SH-SY5Y (cell line): ENCODE measurements around the gene CEACAM7.

Experiments used
- GATA2 ChIP-seq: IDR thresholded peaks from 2 replicates; pipeline ENCODE4 v1.6.1; 2011; ENCODE audit warnings: mild to moderate bottlenecking, low read depth, low read length
- GATA3 ChIP-seq: IDR thresholded peaks from 2 replicates; pipeline ENCODE4 v1.6.1; 2011; ENCODE audit warnings: low read depth, mild to moderate bottlenecking, low read length, moderate library complexity

DNA sequence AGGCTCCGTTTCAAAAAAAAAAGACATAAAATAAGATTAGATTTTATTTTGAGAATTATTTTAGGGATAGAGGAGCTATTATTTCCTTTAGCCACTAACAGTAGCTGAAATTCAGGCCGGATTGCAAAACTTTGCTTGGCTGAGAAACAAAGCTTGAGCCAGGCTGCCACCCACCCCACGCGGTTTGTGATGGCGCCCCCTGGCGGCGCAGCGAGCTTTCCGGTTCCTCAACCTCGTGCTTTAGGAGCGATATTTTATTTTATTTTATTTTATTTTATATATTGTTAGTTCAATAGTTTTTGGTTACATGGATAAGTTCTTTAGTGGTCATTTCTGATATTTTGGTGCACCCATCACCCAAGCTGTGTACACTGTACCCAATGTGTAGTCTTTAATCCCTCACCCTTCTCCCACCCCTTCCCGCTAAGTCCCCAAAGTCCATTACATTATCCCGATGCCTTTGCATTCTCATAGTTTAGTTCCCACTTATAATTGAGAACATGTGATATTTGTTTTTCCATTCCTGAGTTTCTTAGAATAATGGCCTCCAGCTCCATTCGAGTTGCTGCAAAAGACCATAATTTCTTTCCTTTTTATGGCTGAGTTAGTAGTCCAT lies 41.4 kb downstream of the CEACAM7 start:
- TF ChIP-seq GATA3 = no peak
- TF ChIP-seq GATA2 = no peak
